Measurements from ENCODE around the gene CDC37.

CDC37 gene

GRCh38 chr19:10356431-10356830, 46.9 kb downstream of the CDC37 start:
- DNase-seq (ENCODE audit: extremely low read depth, low read depth), result no peak
- no peak for TF ChIP-seq CTCF (IDR thresholded peaks at IDR 0.05; ENCODE audit: low read depth, low read length, missing control alignments)
- no peak overlapping the region for H3K4me3 ChIP-seq (replicated peaks; ENCODE audit: low read depth, low read length)

DNA sequence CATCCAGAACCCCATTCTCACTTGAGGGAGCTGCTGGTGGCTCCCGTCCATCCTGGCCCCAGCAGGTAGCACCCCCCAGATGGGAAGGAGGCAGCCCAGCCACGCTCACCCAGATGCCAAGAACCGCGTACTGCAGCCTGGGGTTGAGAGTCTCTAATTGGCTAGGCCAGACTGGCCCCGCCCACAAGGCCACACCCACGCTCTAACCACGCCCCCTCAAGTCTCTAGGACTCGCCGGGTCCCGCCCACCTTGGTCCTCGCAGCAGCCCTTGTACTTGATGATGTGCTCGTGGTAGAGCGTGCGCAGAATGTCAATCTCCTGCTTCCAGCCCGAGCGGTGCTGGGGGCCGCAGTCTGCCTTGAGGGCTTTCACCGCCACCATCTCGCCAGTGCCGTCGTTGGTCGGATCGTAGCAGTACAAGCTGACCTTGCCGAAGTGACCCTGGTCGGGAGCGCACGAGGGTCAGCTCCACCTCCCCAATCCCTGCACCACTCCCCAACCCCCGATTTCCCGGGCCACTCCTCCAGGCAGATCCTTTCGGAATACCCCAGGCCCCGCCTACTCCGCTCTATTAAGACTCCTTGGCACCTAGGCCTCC, 49.5 kb downstream of the CDC37 start:
- DNase-seq (ENCODE audit: extremely low read depth, low read depth), result no peak
- H3K4me3 ChIP-seq (replicated peaks; ENCODE audit: low read depth, low read length), result no peak overlapping the region
- no peak for TF ChIP-seq CTCF (IDR thresholded peaks at IDR 0.05; ENCODE audit: low read depth, low read length, missing control alignments)

DNA sequence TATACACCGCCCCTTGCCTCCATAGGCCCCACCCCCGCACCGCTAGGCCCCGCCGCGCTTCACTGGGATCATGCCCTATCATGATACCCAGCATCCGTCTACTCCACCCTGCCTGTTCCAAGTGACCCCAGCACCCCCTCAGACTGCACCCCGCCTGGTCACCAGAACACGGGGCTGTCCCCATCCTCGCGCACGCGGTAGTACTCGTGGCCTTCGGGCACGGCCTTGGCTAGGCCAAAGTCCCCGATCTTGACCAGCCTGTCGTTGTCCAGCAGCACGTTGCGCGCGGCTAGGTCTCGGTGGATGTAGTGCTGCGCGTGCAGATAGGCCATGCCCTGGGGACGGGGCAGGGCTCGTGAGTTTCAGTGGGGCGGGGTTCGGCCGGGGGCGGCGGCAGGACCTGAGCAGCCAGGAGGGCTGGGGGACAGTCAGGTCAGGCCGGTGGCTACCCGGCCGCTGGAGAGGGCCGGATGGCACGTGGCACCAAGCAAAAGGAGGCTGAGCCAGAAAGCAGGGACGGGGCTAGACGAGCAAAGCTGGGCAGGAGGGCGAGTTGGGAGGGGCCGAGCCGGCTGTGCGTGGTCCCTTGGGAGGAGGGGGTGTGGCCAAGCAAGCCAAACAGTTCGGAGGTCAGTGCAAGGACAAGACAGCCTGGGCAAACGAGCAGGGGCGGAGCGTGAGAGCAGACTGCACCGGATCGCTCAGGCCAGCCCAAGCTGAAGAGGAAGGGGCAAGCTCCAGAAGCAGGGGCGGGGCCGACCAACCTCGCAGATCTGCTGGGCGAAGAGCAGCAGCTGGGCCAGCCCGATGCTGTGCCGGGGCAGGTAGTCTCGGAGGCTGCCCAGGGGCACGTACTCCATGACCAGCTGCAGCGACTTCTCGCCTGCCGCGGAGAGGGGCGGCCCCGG, 50.3 kb downstream of the CDC37 start:
- DNase-seq (ENCODE audit: extremely low read depth, low read depth), result no peak
- H3K4me3 ChIP-seq (replicated peaks; ENCODE audit: low read depth, low read length), result no peak overlapping the region

GRCh38 chr19:10346509-10346908, 56.8 kb downstream of the CDC37 start:
- no peak for TF ChIP-seq CTCF (IDR thresholded peaks at IDR 0.05; ENCODE audit: low read depth, low read length, missing control alignments)
- DNase-seq (ENCODE audit: extremely low read depth, low read depth), result no peak
- no peak overlapping the region for H3K4me3 ChIP-seq (replicated peaks; ENCODE audit: low read depth, low read length)

More for the DNA sequence above, 50.3 kb downstream of the CDC37 start:
- no peak for TF ChIP-seq CTCF (IDR thresholded peaks at IDR 0.05; ENCODE audit: low read depth, low read length, missing control alignments)

DNA sequence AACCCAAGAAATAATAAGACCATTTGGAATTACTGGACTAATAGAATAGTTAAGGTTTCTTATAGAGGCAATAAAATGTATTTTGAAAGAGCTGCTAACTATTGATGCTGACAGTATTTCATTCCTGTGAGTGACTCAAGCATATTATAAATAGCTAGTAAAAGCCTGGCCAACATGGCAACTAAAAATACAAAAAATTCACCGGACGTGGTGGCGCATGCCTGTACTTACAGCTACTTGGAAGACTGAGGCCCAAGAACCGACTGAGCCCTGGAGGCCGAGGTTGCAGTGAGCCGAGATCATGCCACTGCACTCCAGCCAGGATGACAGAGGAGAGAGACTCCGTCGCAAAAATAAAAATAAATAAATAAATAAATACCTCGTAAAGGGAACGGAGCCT, 58.6 kb downstream of the CDC37 start:
- DNase-seq (ENCODE audit: extremely low read depth, low read depth), result no peak
- no peak for TF ChIP-seq CTCF (IDR thresholded peaks at IDR 0.05; ENCODE audit: low read depth, low read length, missing control alignments)

GRCh38 chr19:10343495-10343894, 59.8 kb downstream of the CDC37 start:
- TF ChIP-seq CTCF (IDR thresholded peaks at IDR 0.05; ENCODE audit: low read depth, low read length, missing control alignments), result no peak
- DNase-seq (ENCODE audit: extremely low read depth, low read depth), result no peak

More for the DNA sequence above, 58.6 kb downstream of the CDC37 start:
- no peak overlapping the region for H3K4me3 ChIP-seq (replicated peaks; ENCODE audit: low read depth, low read length)

More at GRCh38 chr19:10343495-10343894, 59.8 kb downstream of the CDC37 start:
- H3K4me3 ChIP-seq (replicated peaks; ENCODE audit: low read depth, low read length), result no peak overlapping the region

Measured in HFF-Myc (cell line).